Measurements from ENCODE around the gene LYZ.

The LYZ gene

GRCh38 chr12:69329669-69330428, 18.3 kb upstream of the LYZ start:
- Histone ChIP-seq H3K27ac (ENCODE audit: low read length) (no peak overlapping the region), H3K27me3 (ENCODE audit: control insufficient read depth, insufficient read depth, low read length) (no peaks in the 10 kb centered on the region), H3K9me3 (ENCODE audit: control insufficient read depth, insufficient read depth, low read length) (no peaks in the 10 kb centered on the region), H3K4me1 (ENCODE audit: control insufficient read depth, insufficient read depth, low read length) (peaks cover 1% of the 10 kb centered on the region), H3K36me3 (ENCODE audit: control insufficient read depth, insufficient read depth, low read length) (no peaks in the 10 kb centered on the region), H3K4me3 (ENCODE audit: low read length) (no peak overlapping the region)
- no peak for DNase-seq (ENCODE audit: low read depth, low spot score)
- WGBS (ENCODE audit: insufficient coverage, insufficient read length): no CpG with 5 or more reads among the region's 8 CpGs

- no peak for DNase-seq (ENCODE audit: low read depth, low spot score)
- WGBS (ENCODE audit: insufficient coverage, insufficient read length): no CpG with 5 or more reads among the region's 18 CpGs
- Histone ChIP-seq H3K9me3 (ENCODE audit: control insufficient read depth, insufficient read depth, low read length) (no peaks in the 10 kb centered on the region), H3K4me3 (ENCODE audit: low read length) (no peak overlapping the region; the same call in 1 of the 2 replicates), H3K27ac (ENCODE audit: low read length) (no peak overlapping the region), H3K4me1 (ENCODE audit: control insufficient read depth, insufficient read depth, low read length) (peaks cover 1% of the 10 kb centered on the region), H3K27me3 (ENCODE audit: control insufficient read depth, insufficient read depth, low read length) (no peaks in the 10 kb centered on the region), H3K36me3 (ENCODE audit: control insufficient read depth, insufficient read depth, low read length) (no peaks in the 10 kb centered on the region)
Measured at GRCh38 chr12:69330475-69331473, 17.4 kb upstream of the LYZ start.

GRCh38 chr12:69331519-69331908, 16.7 kb upstream of the LYZ start:
- H3K4me1 ChIP-seq (ENCODE audit: control insufficient read depth, insufficient read depth, low read length): peaks cover 1% of the 10 kb centered on the region
- no peaks in the 10 kb centered on the region for H3K27me3 ChIP-seq (ENCODE audit: control insufficient read depth, insufficient read depth, low read length)
- WGBS (ENCODE audit: insufficient coverage, insufficient read length): no CpG with 5 or more reads among the region's 7 CpGs
- DNase-seq (ENCODE audit: low read depth, low spot score): no peak
- no peak overlapping the region for H3K27ac ChIP-seq (ENCODE audit: low read length)
- H3K4me3 ChIP-seq (ENCODE audit: low read length): no peak overlapping the region
- H3K36me3 ChIP-seq (ENCODE audit: control insufficient read depth, insufficient read depth, low read length): no peaks in the 10 kb centered on the region
- H3K9me3 ChIP-seq (ENCODE audit: control insufficient read depth, insufficient read depth, low read length): no peaks in the 10 kb centered on the region

GRCh38 chr12:69331909-69332684, 16.1 kb upstream of the LYZ start:
- Histone ChIP-seq H3K27me3 (ENCODE audit: control insufficient read depth, insufficient read depth, low read length) (no peaks in the 10 kb centered on the region), H3K9me3 (ENCODE audit: control insufficient read depth, insufficient read depth, low read length) (no peaks in the 10 kb centered on the region), H3K36me3 (ENCODE audit: control insufficient read depth, insufficient read depth, low read length) (no peaks in the 10 kb centered on the region), H3K4me1 (ENCODE audit: control insufficient read depth, insufficient read depth, low read length) (peaks cover 1% of the 10 kb centered on the region), H3K27ac (ENCODE audit: low read length) (no peak overlapping the region), H3K4me3 (ENCODE audit: low read length) (no peak overlapping the region)
- WGBS (ENCODE audit: insufficient coverage, insufficient read length): no CpG with 5 or more reads among the region's 20 CpGs
- DNase-seq (ENCODE audit: low read depth, low spot score): no peak

- 100% methylated on average over 1 of the region's 6 CpGs for WGBS (ENCODE audit: insufficient coverage, insufficient read length)
- peaks cover 1% of the 10 kb centered on the region for H3K4me1 ChIP-seq (ENCODE audit: control insufficient read depth, insufficient read depth, low read length)
Measured at GRCh38 chr12:69332815-69333358, 15.3 kb upstream of the LYZ start.

GRCh38 chr12:69334158-69334557, 14.0 kb upstream of the LYZ start:
- no peak for DNase-seq (ENCODE audit: low read depth, low spot score)
- Histone ChIP-seq H3K36me3 (ENCODE audit: control insufficient read depth, insufficient read depth, low read length) (no peaks in the 10 kb centered on the region), H3K27me3 (ENCODE audit: control insufficient read depth, insufficient read depth, low read length) (no peaks in the 10 kb centered on the region), H3K27ac (ENCODE audit: low read length) (no peak overlapping the region), H3K4me3 (ENCODE audit: low read length) (no peak overlapping the region), H3K4me1 (ENCODE audit: control insufficient read depth, insufficient read depth, low read length) (peaks cover 1% of the 10 kb centered on the region), H3K9me3 (ENCODE audit: control insufficient read depth, insufficient read depth, low read length) (no peaks in the 10 kb centered on the region)

More at GRCh38 chr12:69332815-69333358, 15.3 kb upstream of the LYZ start:
- Histone ChIP-seq H3K27me3 (ENCODE audit: control insufficient read depth, insufficient read depth, low read length) (no peaks in the 10 kb centered on the region), H3K9me3 (ENCODE audit: control insufficient read depth, insufficient read depth, low read length) (no peaks in the 10 kb centered on the region), H3K27ac (ENCODE audit: low read length) (no peak overlapping the region), H3K4me3 (ENCODE audit: low read length) (no peak overlapping the region), H3K36me3 (ENCODE audit: control insufficient read depth, insufficient read depth, low read length) (no peaks in the 10 kb centered on the region)
- no peak for DNase-seq (ENCODE audit: low read depth, low spot score)

GRCh38 chr12:69337311-69338090, 10.7 kb upstream of the LYZ start:
- H3K36me3 ChIP-seq (ENCODE audit: control insufficient read depth, insufficient read depth, low read length): no peaks in the 10 kb centered on the region
- no peak overlapping the region for H3K27ac ChIP-seq (ENCODE audit: low read length)
- H3K9me3 ChIP-seq (ENCODE audit: control insufficient read depth, insufficient read depth, low read length): no peaks in the 10 kb centered on the region
- H3K27me3 ChIP-seq (ENCODE audit: control insufficient read depth, insufficient read depth, low read length): no peaks in the 10 kb centered on the region
- no peaks in the 10 kb centered on the region for H3K4me1 ChIP-seq (ENCODE audit: control insufficient read depth, insufficient read depth, low read length)
- no peak overlapping the region for H3K4me3 ChIP-seq (ENCODE audit: low read length)
- no peak for DNase-seq (ENCODE audit: low read depth, low spot score)
- WGBS (ENCODE audit: insufficient coverage, insufficient read length): no CpG with 5 or more reads among the region's 2 CpGs

- DNase-seq (ENCODE audit: low read depth, low spot score): no peak
- no peak overlapping the region for H3K4me3 ChIP-seq (ENCODE audit: low read length)
- WGBS (ENCODE audit: insufficient coverage, insufficient read length): no CpG with 5 or more reads among the region's 3 CpGs
- H3K36me3 ChIP-seq (ENCODE audit: control insufficient read depth, insufficient read depth, low read length): no peaks in the 10 kb centered on the region
- H3K27me3 ChIP-seq (ENCODE audit: control insufficient read depth, insufficient read depth, low read length): no peaks in the 10 kb centered on the region
- no peaks in the 10 kb centered on the region for H3K4me1 ChIP-seq (ENCODE audit: control insufficient read depth, insufficient read depth, low read length)
- no peaks in the 10 kb centered on the region for H3K9me3 ChIP-seq (ENCODE audit: control insufficient read depth, insufficient read depth, low read length)
- no peak overlapping the region for H3K27ac ChIP-seq (ENCODE audit: low read length)
Measured at GRCh38 chr12:69338120-69338859, 9.9 kb upstream of the LYZ start.

GRCh38 chr12:69338936-69339335, 9.2 kb upstream of the LYZ start:
- Histone ChIP-seq H3K36me3 (ENCODE audit: control insufficient read depth, insufficient read depth, low read length) (no peaks in the 10 kb centered on the region), H3K9me3 (ENCODE audit: control insufficient read depth, insufficient read depth, low read length) (no peaks in the 10 kb centered on the region), H3K27ac (ENCODE audit: low read length) (no peak overlapping the region), H3K4me3 (ENCODE audit: low read length) (no peak overlapping the region), H3K27me3 (ENCODE audit: control insufficient read depth, insufficient read depth, low read length) (no peaks in the 10 kb centered on the region), H3K4me1 (ENCODE audit: control insufficient read depth, insufficient read depth, low read length) (no peaks in the 10 kb centered on the region)
- DNase-seq (ENCODE audit: low read depth, low spot score): no peak
